ENCODE measurements around the gene PTPN4. TPM values are rescaled to one million over a fixed set of nuclear protein-coding genes. Genes with fewer than 3 reads are reported as not detected.

Gene PTPN4
- total and polyA plus RNA-seq, 2 experiments from 2014 or later, result 41.6 to 90.4 TPM

GRCh38 chr2:119820275-119820674 lies 60.6 kb downstream of the PTPN4 start:
- ATAC-seq, result peak; percentile 31; the same call in 1 of the 3 replicates
- no peaks in the 10 kb centered on the region for H3K27me3 ChIP-seq (ENCODE audit: insufficient read depth)
- Mint-ChIP-seq H3K36me3 (ENCODE audit: low read depth) (peaks cover 56% of the 10 kb centered on the region), H3K27ac (no peak overlapping the region), H3K27me3 (ENCODE audit: insufficient read depth, low read depth, poor library complexity) (no peaks in the 10 kb centered on the region), H3K4me3 (no peak overlapping the region), H3K4me1 (peaks cover 34% of the 10 kb centered on the region), H3K9me3 (peaks cover 10% of the 10 kb centered on the region; the same call in 2 of the 3 replicates)
- H3K4me1 ChIP-seq (ENCODE audit: insufficient read depth), result no peaks in the 10 kb centered on the region
- H3F3A ChIP-seq (replicated peaks; ENCODE audit: low read depth), result no peaks in the 10 kb centered on the region
- no peaks in the 10 kb centered on the region for H3K9me2 ChIP-seq (ENCODE audit: insufficient read depth)
- peaks cover 37% of the 10 kb centered on the region for H4K20me1 ChIP-seq (replicated peaks; ENCODE audit: insufficient read depth)
- DNase-seq (ENCODE audit: low spot score), result no peak
- peaks cover 99% of the 10 kb centered on the region for H3K79me2 ChIP-seq (replicated peaks; ENCODE audit: insufficient read depth)
- TF ChIP-seq ZNF331 (CRISPR knock-in tag; IDR thresholded peaks at IDR 0.05; ENCODE audit: low read depth) (no peak), POLR2AphosphoS5 (IDR thresholded peaks at IDR 0.05; ENCODE audit: low read depth) (no peak), CREB1 (CRISPR knock-in tag; IDR thresholded peaks at IDR 0.05; ENCODE audit: low read depth) (no peak), EZH2 (IDR thresholded peaks at IDR 0.05; ENCODE audit: low read depth, unreplicated experiment) (no peak), ZNF114 (CRISPR knock-in tag; IDR thresholded peaks at IDR 0.05) (no peak), JUNB (IDR thresholded peaks at IDR 0.05; ENCODE audit: unreplicated experiment) (no peak), STAT1 (IDR thresholded peaks at IDR 0.05; ENCODE audit: unreplicated experiment) (no peak), NANOG (IDR thresholded peaks at IDR 0.05; ENCODE audit: borderline replicate concordance) (no peak), REST (IDR thresholded peaks at IDR 0.05; ENCODE audit: unreplicated experiment) (no peak), EZH2phosphoT487 (IDR thresholded peaks at IDR 0.05; ENCODE audit: unreplicated experiment) (no peak)
- TF ChIP-seq, protein P1, sequence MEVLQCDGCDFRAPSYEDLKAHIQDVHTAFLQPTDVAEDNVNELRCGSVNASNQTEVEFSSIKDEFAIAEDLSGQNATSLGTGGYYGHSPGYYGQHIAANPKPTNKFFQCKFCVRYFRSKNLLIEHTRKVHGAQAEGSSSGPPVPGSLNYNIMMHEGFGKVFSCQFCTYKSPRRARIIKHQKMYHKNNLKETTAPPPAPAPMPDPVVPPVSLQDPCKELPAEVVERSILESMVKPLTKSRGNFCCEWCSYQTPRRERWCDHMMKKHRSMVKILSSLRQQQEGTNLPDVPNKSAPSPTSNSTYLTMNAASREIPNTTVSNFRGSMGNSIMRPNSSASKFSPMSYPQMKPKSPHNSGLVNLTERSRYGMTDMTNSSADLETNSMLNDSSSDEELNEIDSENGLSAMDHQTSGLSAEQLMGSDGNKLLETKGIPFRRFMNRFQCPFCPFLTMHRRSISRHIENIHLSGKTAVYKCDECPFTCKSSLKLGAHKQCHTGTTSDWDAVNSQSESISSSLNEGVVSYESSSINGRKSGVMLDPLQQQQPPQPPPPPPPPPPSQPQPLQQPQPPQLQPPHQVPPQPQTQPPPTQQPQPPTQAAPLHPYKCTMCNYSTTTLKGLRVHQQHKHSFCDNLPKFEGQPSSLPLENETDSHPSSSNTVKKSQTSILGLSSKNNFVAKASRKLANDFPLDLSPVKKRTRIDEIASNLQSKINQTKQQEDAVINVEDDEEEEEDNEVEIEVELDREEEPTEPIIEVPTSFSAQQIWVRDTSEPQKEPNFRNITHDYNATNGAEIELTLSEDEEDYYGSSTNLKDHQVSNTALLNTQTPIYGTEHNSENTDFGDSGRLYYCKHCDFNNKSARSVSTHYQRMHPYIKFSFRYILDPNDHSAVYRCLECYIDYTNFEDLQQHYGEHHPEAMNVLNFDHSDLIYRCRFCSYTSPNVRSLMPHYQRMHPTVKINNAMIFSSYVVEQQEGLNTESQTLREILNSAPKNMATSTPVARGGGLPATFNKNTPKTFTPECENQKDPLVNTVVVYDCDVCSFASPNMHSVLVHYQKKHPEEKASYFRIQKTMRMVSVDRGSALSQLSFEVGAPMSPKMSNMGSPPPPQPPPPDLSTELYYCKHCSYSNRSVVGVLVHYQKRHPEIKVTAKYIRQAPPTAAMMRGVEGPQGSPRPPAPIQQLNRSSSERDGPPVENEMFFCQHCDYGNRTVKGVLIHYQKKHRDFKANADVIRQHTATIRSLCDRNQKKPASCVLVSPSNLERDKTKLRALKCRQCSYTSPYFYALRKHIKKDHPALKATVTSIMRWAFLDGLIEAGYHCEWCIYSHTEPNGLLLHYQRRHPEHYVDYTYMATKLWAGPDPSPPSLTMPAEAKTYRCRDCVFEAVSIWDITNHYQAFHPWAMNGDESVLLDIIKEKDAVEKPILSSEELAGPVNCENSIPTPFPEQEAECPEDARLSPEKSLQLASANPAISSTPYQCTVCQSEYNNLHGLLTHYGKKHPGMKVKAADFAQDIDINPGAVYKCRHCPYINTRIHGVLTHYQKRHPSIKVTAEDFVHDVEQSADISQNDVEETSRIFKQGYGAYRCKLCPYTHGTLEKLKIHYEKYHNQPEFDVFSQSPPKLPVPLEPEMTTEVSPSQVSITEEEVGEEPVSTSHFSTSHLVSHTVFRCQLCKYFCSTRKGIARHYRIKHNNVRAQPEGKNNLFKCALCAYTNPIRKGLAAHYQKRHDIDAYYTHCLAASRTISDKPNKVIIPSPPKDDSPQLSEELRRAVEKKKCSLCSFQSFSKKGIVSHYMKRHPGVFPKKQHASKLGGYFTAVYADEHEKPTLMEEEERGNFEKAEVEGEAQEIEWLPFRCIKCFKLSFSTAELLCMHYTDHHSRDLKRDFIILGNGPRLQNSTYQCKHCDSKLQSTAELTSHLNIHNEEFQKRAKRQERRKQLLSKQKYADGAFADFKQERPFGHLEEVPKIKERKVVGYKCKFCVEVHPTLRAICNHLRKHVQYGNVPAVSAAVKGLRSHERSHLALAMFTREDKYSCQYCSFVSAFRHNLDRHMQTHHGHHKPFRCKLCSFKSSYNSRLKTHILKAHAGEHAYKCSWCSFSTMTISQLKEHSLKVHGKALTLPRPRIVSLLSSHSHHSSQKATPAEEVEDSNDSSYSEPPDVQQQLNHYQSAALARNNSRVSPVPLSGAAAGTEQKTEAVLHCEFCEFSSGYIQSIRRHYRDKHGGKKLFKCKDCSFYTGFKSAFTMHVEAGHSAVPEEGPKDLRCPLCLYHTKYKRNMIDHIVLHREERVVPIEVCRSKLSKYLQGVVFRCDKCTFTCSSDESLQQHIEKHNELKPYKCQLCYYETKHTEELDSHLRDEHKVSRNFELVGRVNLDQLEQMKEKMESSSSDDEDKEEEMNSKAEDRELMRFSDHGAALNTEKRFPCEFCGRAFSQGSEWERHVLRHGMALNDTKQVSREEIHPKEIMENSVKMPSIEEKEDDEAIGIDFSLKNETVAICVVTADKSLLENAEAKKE (CRISPR knock-in tag; IDR thresholded peaks at IDR 0.05), result no peak
- TF ChIP-seq, protein P2, sequence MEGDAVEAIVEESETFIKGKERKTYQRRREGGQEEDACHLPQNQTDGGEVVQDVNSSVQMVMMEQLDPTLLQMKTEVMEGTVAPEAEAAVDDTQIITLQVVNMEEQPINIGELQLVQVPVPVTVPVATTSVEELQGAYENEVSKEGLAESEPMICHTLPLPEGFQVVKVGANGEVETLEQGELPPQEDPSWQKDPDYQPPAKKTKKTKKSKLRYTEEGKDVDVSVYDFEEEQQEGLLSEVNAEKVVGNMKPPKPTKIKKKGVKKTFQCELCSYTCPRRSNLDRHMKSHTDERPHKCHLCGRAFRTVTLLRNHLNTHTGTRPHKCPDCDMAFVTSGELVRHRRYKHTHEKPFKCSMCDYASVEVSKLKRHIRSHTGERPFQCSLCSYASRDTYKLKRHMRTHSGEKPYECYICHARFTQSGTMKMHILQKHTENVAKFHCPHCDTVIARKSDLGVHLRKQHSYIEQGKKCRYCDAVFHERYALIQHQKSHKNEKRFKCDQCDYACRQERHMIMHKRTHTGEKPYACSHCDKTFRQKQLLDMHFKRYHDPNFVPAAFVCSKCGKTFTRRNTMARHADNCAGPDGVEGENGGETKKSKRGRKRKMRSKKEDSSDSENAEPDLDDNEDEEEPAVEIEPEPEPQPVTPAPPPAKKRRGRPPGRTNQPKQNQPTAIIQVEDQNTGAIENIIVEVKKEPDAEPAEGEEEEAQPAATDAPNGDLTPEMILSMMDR (conservative IDR thresholded peaks at IDR 0.05; ENCODE audit: low read depth in 2 of 2), result no peak
- H3K36me3 ChIP-seq (ENCODE audit: insufficient read depth), result no peaks in the 10 kb centered on the region
- H3K4me3 ChIP-seq, result no peak overlapping the region
- H3K4me2 ChIP-seq, result no peak overlapping the region
- no peak overlapping the region for H3K27ac ChIP-seq (ENCODE audit: low read depth)
- no peak overlapping the region for H2AFZ ChIP-seq

Data from GM23338 (cell line).